Astrocyte (in vitro differentiated cells and primary cell): ENCODE results near the gene TLE5. TPM values are rescaled to one million over a fixed set of nuclear protein-coding genes. Genes with fewer than 3 reads are reported as not detected.

Experiments used
- DNase-seq: peaks from one replicate; pipeline ENCODE4 v3.0.0-alpha.2; 2010; ENCODE audit warnings: low read depth
- FAIRE-seq: peaks from 2 replicates; lab custom pipeline; 2011; peaks lifted over from hg19 to GRCh38; lab: Jason Lieb, UNC
- H2AFZ ChIP-seq: 2 replicates; pipeline ENCODE4 v1.6.0; 2012; ENCODE audit warnings: low read depth, low read length, inconsistent platforms
- H3K27ac ChIP-seq: 2 replicates; pipeline ENCODE4 v1.5.1; 2011; ENCODE audit warnings: low read depth, low read length, inconsistent platforms
- H3K27me3 ChIP-seq: 2 replicates; pipeline ENCODE4 v1.6.0; 2011; ENCODE audit warnings: low read length, inconsistent platforms; ENCODE audit not compliant: insufficient read depth
- H3K36me3 ChIP-seq: 2 replicates; pipeline ENCODE4 v1.5.1; 2011; ENCODE audit warnings: low read length, inconsistent platforms; ENCODE audit not compliant: insufficient read depth
- H3K4me1 ChIP-seq: 2 replicates; pipeline ENCODE4 v1.5.1; 2011; ENCODE audit warnings: low read length, inconsistent platforms; ENCODE audit not compliant: insufficient read depth
- H3K4me2 ChIP-seq: 2 replicates; pipeline ENCODE4 v1.6.0; 2012; ENCODE audit warnings: low read length, inconsistent platforms
- H3K4me3 ChIP-seq: 2 replicates; pipeline ENCODE4 v1.5.1; 2011; ENCODE audit warnings: low read depth, mild to moderate bottlenecking, low read length, inconsistent platforms; ENCODE audit not compliant: insufficient read depth
- H3K79me2 ChIP-seq: 2 replicates; pipeline ENCODE4 v1.6.0; 2012; ENCODE audit warnings: mild to moderate bottlenecking, low read length, inconsistent platforms; ENCODE audit not compliant: insufficient read depth
- H3K9ac ChIP-seq: 2 replicates; pipeline ENCODE4 v1.6.0; 2012; ENCODE audit warnings: mild to moderate bottlenecking, low read length, inconsistent platforms
- H3K9me3 ChIP-seq: 2 replicates; pipeline ENCODE4 v1.5.1; 2012; ENCODE audit warnings: low read depth, mild to moderate bottlenecking, low read length, inconsistent platforms; ENCODE audit not compliant: insufficient read depth
- H4K20me1 ChIP-seq: 2 replicates; pipeline ENCODE4 v1.6.0; 2012; ENCODE audit warnings: low read length, inconsistent platforms; ENCODE audit not compliant: insufficient read depth
- H3K27ac Mint-ChIP-seq: one replicate; pipeline ENCODE4 v1.8.0; 2021; ENCODE audit warnings: mild to moderate bottlenecking, mixed read lengths; ENCODE audit not compliant: unreplicated experiment
- H3K27me3 Mint-ChIP-seq: one replicate; pipeline ENCODE4 v1.8.0; 2021; ENCODE audit warnings: low read depth, mixed read lengths; ENCODE audit not compliant: unreplicated experiment
- H3K36me3 Mint-ChIP-seq: one replicate; pipeline ENCODE4 v1.8.0; 2021; ENCODE audit warnings: low read depth, mixed read lengths; ENCODE audit not compliant: unreplicated experiment
- H3K4me1 Mint-ChIP-seq: one replicate; pipeline ENCODE4 v1.8.0; 2021; ENCODE audit warnings: low read depth, mixed read lengths; ENCODE audit not compliant: unreplicated experiment
- H3K4me3 Mint-ChIP-seq: one replicate; pipeline ENCODE4 v1.8.0; 2021; ENCODE audit warnings: mild to moderate bottlenecking, moderate library complexity, mixed read lengths; ENCODE audit not compliant: unreplicated experiment
- H3K9me3 Mint-ChIP-seq: one replicate; pipeline ENCODE4 v1.8.0; 2021; ENCODE audit warnings: mild to moderate bottlenecking, mixed read lengths; ENCODE audit not compliant: unreplicated experiment
- EZH2 ChIP-seq: IDR thresholded peaks from 2 replicates; pipeline ENCODE4 v1.6.1; 2012; ENCODE audit warnings: mild to moderate bottlenecking, low read length, inconsistent platforms; ENCODE audit not compliant: insufficient read depth
- total RNA-seq: library from RNA; stranded (reverse); gene quantifications from 2 replicates; pipeline ENCODE4 v1.2.1, GENCODE V29; 2021
- TF ChIP-seq, protein P1 (sequence below): IDR thresholded peaks from 2 replicates; pipeline ENCODE4 v1.5.1; 2011; ENCODE audit warnings: low read depth, mild to moderate bottlenecking, inconsistent platforms, low read length, moderate library complexity; ENCODE audit not compliant: insufficient read depth

Gene TLE5
- total RNA-seq, 1 donor from 2014 or later: 210 TPM

DNA sequence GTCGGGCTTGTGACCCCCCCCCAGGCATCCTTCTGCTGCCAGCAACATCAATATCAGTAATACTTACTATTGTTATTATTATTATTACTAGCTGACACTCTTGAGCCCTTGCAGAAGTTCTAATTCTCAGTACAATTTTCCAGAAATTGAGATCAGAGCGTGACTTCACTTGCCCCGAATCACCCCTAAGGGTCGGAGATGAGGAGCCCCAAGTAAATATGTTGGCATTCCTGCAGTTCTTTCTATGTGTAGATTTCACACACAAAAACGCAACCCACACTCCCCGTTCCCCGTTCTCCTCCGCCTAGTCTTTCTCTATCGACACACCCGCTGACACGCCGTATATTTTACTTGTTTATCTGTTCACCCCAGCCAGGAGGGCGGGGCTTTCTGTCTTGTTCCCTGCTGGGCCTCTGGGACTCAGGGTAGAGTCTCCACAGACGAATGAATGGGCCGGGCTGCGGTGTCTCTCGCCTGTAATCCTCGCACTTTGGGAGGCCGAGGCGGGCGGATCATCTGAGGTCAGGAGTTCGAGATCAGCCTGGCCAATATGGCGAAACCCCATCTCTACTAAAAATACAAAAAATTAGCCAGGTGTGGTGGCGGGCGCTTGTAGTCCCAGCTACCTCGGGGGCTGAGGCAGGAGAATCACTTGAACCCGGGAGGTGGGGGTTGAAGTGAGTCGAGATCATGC, 14.7 kb downstream of the TLE5 start:
- Histone ChIP-seq H3K9me3 (no peaks in the 10 kb centered on the region), H3K9ac (no peak overlapping the region), H2AFZ (peak overlapping the region; percentile 16), H3K79me2 (no peaks in the 10 kb centered on the region), H3K27me3 (peaks cover 4% of the 10 kb centered on the region), H3K27ac (no peak overlapping the region), H4K20me1 (no peaks in the 10 kb centered on the region), H3K36me3 (no peaks in the 10 kb centered on the region), H3K4me2 (peak overlapping the region; percentile 79), H3K4me1 (peaks cover 5% of the 10 kb centered on the region), H3K4me3 (peak overlapping the region; percentile 42)
- FAIRE-seq (no peak), DNase-seq (peak; percentile 43)
- TF ChIP-seq, protein P1, sequence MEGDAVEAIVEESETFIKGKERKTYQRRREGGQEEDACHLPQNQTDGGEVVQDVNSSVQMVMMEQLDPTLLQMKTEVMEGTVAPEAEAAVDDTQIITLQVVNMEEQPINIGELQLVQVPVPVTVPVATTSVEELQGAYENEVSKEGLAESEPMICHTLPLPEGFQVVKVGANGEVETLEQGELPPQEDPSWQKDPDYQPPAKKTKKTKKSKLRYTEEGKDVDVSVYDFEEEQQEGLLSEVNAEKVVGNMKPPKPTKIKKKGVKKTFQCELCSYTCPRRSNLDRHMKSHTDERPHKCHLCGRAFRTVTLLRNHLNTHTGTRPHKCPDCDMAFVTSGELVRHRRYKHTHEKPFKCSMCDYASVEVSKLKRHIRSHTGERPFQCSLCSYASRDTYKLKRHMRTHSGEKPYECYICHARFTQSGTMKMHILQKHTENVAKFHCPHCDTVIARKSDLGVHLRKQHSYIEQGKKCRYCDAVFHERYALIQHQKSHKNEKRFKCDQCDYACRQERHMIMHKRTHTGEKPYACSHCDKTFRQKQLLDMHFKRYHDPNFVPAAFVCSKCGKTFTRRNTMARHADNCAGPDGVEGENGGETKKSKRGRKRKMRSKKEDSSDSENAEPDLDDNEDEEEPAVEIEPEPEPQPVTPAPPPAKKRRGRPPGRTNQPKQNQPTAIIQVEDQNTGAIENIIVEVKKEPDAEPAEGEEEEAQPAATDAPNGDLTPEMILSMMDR: no peak
- TF ChIP-seq EZH2: no peak
- Mint-ChIP-seq H3K4me3 (peak overlapping the region; percentile 76), H3K4me1 (no peaks in the 10 kb centered on the region), H3K27ac (no peak overlapping the region), H3K27me3 (peaks cover 37% of the 10 kb centered on the region), H3K9me3 (no peaks in the 10 kb centered on the region), H3K36me3 (no peaks in the 10 kb centered on the region)

DNA sequence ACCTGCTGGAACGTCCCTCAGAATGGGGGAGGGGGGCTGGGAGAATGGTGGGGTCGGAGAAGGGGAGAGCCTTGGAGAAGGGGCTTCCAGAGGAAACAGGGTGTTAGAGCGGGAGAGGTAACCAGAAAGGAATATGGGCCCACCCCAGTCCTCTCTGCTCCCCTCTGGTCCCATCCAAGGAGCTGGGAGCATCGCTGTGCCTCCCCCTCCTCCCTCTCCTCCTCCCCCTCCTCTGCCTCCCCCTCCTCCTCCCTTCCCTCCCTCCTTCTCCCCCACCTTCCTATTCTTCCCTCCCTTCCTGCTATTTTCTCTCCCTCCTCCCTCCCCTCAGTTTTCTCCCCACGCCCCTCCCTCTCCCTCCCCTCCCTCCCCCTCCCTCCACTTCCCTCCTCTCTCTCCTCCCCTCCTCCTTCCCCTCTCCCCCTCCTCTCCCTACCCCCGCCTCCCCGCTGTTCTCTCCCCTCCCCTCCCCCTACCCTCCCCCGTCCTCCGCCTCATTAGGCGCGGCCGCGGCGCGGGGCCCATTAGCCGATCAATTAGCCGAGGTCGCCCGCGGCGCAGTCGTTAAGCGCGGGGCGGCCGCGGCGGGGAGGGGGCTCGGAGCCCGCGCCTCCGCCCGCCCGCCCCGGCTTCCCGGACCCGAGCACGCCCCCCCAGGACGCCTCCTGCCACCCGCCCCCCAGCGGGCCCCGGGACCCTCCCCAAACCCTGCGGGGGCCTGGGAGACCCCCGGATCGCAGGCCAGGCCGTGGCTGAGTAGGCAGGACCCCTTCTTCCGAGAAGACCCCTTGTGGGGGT, 15.4 kb downstream of the TLE5 start:
- Histone ChIP-seq H3K27ac (no peak overlapping the region), H4K20me1 (no peaks in the 10 kb centered on the region), H3K4me1 (peaks cover 5% of the 10 kb centered on the region), H3K4me3 (peak overlapping the region; percentile 42), H3K36me3 (no peaks in the 10 kb centered on the region), H3K79me2 (no peaks in the 10 kb centered on the region), H3K27me3 (peaks cover 4% of the 10 kb centered on the region), H3K9me3 (no peaks in the 10 kb centered on the region), H3K9ac (no peak overlapping the region), H2AFZ (no peak overlapping the region), H3K4me2 (peak overlapping the region; percentile 79)
- DNase-seq (no peak), FAIRE-seq (no peak)
- no peaks in the 10 kb centered on the region for H3K4me1 Mint-ChIP-seq
- no peak for TF ChIP-seq EZH2
- TF ChIP-seq, protein P1: no peak
- no peak overlapping the region for H3K27ac Mint-ChIP-seq
- H3K4me3 Mint-ChIP-seq: no peak overlapping the region
- H3K9me3 Mint-ChIP-seq: no peaks in the 10 kb centered on the region
- peaks cover 40% of the 10 kb centered on the region for H3K27me3 Mint-ChIP-seq
- no peaks in the 10 kb centered on the region for H3K36me3 Mint-ChIP-seq
